HCT116 (cell line): ENCODE measurements around the gene AAK1. TPM values are rescaled to one million over a fixed set of nuclear protein-coding genes. Genes with fewer than 3 reads are reported as not detected.

Experiments used
- ATAC-seq: fragments of 200-7000 bp; cut with Tn5 transposase; 2 replicates; pipeline ENCODE4 v1.9.1; 2020; ENCODE audit warnings: mild to moderate bottlenecking, moderate library complexity
- BruUV-seq: library from RNA; stranded (reverse); fragments of 400-500 nt; replicated peaks from 2 replicates; lab custom pipeline; 2021; lab: Mats Ljungman, UMichigan
- CTCF ChIA-PET: fragments of 300-600 bp; sonication (Branson Sonifier 250); formaldehyde crosslinking; loops from one replicate; lab custom pipeline; 2021; ENCODE audit warnings: antibody characterized with exemption; lab: Charles Lee
- POLR2A ChIA-PET: fragments of 300-600, 350-600 bp; sonication (Branson Sonifier 250); formaldehyde crosslinking; loops from one replicate; lab custom pipeline; 2021; ENCODE audit warnings: antibody characterized with exemption; lab: Charles Lee
- RAD21 ChIA-PET, 2 experiments: fragments of 300-600 bp; sonication (Branson Sonifier 250); formaldehyde crosslinking; loops; one replicate each; lab custom pipeline; 2023; ENCODE audit warnings: low total read pairs in 2 of 2; ENCODE audit not compliant: uncharacterized antibody in 2 of 2, unreplicated experiment in 2 of 2, low non-redundant PET in 1 of 2; lab: Charles Lee
- DNase-seq: peaks from one replicate; pipeline ENCODE4 v3.0.0-alpha.2; 2010; ENCODE audit warnings: low read depth, low spot score
- H2AFZ ChIP-seq: fragments of 200-600 bp; shearing (Covaris generic), sonication (generic); 2 replicates; pipeline ENCODE4 v1.6.1; 2017; ENCODE audit warnings: low read depth, mixed run types, mixed read lengths, antibody characterized with exemption, low read length; ENCODE audit not compliant: poor library complexity, severe bottlenecking
- H3K27ac ChIP-seq: 2 replicates; pipeline ENCODE4 v1.5.1; 2012; ENCODE audit warnings: low read depth, low read length
- H3K27me3 ChIP-seq: fragments of 200-600 bp; sonication (generic); 2 replicates; pipeline ENCODE4 v1.6.1; 2016; ENCODE audit warnings: mixed run types, low read length, mixed read lengths; ENCODE audit not compliant: insufficient read depth
- H3K36me3 ChIP-seq, 2 experiments: fragments of 200-500 bp in 1 of 2; fragments of 200-600 bp in 1 of 2; sonication (Bioruptor generic) in 1 of 2; sonication (generic) in 1 of 2; 2 replicates each; pipeline versions ENCODE4 v1.5.1 to v1.6.1; 2014 to 2016; ENCODE audit warnings: low read length in 2 of 2, inconsistent platforms in 1 of 2, mixed read lengths in 1 of 2, mixed run types in 1 of 2; ENCODE audit not compliant: insufficient read depth in 2 of 2, control insufficient read depth in 1 of 2
- H3K4me1 ChIP-seq, 2 experiments: fragments of 200-600 bp in 1 of 2; sonication (generic) in 1 of 2; 2 replicates each; pipeline versions ENCODE4 v1.5.1 to v1.6.1; 2012 to 2017; ENCODE audit warnings: low read length in 2 of 2, inconsistent platforms in 1 of 2, mild to moderate bottlenecking in 1 of 2, mixed read lengths in 1 of 2, mixed run types in 1 of 2, moderate library complexity in 1 of 2; ENCODE audit not compliant: insufficient read depth in 2 of 2, control insufficient read depth in 1 of 2
- H3K4me2 ChIP-seq: fragments of 200-600 bp; sonication (generic); 2 replicates; pipeline ENCODE4 v1.6.1; 2017; ENCODE audit warnings: mixed run types, low read length, mixed read lengths
- H3K4me3 ChIP-seq, 2 experiments: fragments of 200-600 bp in 1 of 2; sonication (generic) in 1 of 2; replicated peaks in 1 of 2; 2 replicates each; pipeline ENCODE4 v1.5.1; 2011 to 2016; ENCODE audit warnings: low read length in 2 of 2, control low read depth in 1 of 2, low read depth in 1 of 2, mild to moderate bottlenecking in 1 of 2, mixed read lengths in 1 of 2, mixed run types in 1 of 2
- H3K79me2 ChIP-seq: fragments of 200-600 bp; sonication (generic); 2 replicates; pipeline ENCODE4 v1.6.1; 2017; ENCODE audit warnings: mild to moderate bottlenecking, mixed run types, low read length, moderate library complexity, mixed read lengths; ENCODE audit not compliant: insufficient read depth
- H3K9ac ChIP-seq: fragments of 200-600 bp; sonication (generic); 2 replicates; pipeline ENCODE4 v1.6.1; 2016; ENCODE audit warnings: low read length, mixed read lengths
- H3K9me2 ChIP-seq: fragments of 200-600 bp; sonication (generic), shearing (Covaris generic); 2 replicates; pipeline ENCODE4 v1.6.1; 2017; ENCODE audit warnings: mixed run types, mild to moderate bottlenecking, moderate library complexity; ENCODE audit not compliant: insufficient read depth
- H3K9me3 ChIP-seq, 2 experiments: fragments of 200-500 bp in 1 of 2; fragments of 200-600 bp in 1 of 2; sonication (Bioruptor generic) in 1 of 2; sonication (generic) in 1 of 2; 2 replicates each; pipeline ENCODE4 v1.6.1; 2014 to 2017; ENCODE audit warnings: low read length in 2 of 2, mixed read lengths in 2 of 2, inconsistent platforms in 1 of 2, low read depth in 1 of 2, mild to moderate bottlenecking in 1 of 2, mixed run types in 1 of 2, moderate library complexity in 1 of 2; ENCODE audit not compliant: control insufficient read depth in 1 of 2, insufficient read depth in 1 of 2
- H4K20me1 ChIP-seq: fragments of 200-600 bp; sonication (generic), shearing (Covaris generic); 2 replicates; pipeline ENCODE4 v1.6.1; 2017; ENCODE audit warnings: mixed run types, mild to moderate bottlenecking, moderate library complexity; ENCODE audit not compliant: insufficient read depth
- CEBPB ChIP-seq: IDR thresholded peaks from 2 replicates; pipeline ENCODE4 v1.6.1; 2012; ENCODE audit warnings: low read depth
- EGR1 ChIP-seq: IDR thresholded peaks from 2 replicates; pipeline ENCODE4 v1.6.1; 2012; ENCODE audit warnings: low read depth
- intact Hi-C: fragments of 100-400 bp; cut with micrococcal nuclease; formaldehyde crosslinking; loops from 2 replicates; pipeline ENCODE4 v1.10.0; 2022
- total RNA-seq: library from RNA; stranded (reverse); gene quantifications from one replicate; pipeline ENCODE4 v1.2.1, GENCODE V29; 2021; ENCODE audit not compliant: unreplicated experiment
- TF ChIP-seq, protein P1 (sequence below): IDR thresholded peaks from 2 replicates; pipeline ENCODE4 v1.6.1; 2012; ENCODE audit warnings: low read depth

AAK1 gene
- total RNA-seq, 1 experiment from 2014 or later = 32.0 TPM

DNA sequence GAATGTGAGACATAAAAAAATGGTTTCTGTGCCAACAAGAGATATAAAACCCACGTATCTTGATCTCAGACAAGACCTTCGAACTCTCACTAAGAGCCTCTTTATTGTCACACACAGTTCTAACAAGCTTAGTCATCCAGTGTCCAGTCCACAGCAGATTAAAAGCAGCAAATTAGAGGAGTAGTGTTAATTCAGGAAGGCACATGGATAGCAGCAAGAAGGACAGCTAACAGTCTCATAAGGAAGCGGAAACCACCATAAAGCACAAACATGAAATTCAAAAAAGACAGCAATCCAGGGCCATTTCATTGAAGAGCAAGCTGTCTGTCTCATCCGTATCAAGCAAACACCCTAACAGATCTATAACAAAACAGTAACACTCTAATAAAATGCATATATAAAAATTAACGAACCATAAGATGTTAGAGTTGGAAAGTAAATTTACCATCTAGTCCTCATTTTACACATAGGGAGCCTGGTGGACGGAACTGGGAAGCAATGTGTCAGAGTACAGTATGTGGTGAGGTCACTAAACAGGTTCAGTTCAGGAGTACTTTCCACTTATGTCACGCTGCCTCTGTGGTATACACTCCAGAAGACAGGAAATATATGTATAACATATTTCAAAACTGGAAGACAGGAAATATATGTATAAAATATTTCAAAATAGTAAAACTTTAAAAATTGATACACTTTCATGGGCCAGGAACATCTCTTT, 18.3 kb downstream of the AAK1 start:
- ChIA-PET RAD21 (no interaction called here), CTCF (no interaction called here)
- no peak for ATAC-seq

More for the DNA sequence above, 18.3 kb downstream of the AAK1 start:
- BruUV-seq = no TSS peak
- no peak for DNase-seq
- Histone ChIP-seq H3K9me3 (no peaks in the 10 kb centered on the region), H3K27ac (no peak overlapping the region), H3K79me2 (no peaks in the 10 kb centered on the region), H3K4me3 (no peak overlapping the region), H3K4me2 (no peak overlapping the region), H3K36me3 (no peaks in the 10 kb centered on the region), H3K9me2 (no peaks in the 10 kb centered on the region), H3K27me3 (no peaks in the 10 kb centered on the region), H4K20me1 (no peaks in the 10 kb centered on the region), H3K4me1 (peaks cover 0 to 9% of the 10 kb centered on the region in 2 experiments; a peak in 2 of 4 replicates), H2AFZ (no peak overlapping the region)
- intact Hi-C loops = no loop called here
- POLR2A ChIA-PET = no interaction called here
- TF ChIP-seq, protein P1, sequence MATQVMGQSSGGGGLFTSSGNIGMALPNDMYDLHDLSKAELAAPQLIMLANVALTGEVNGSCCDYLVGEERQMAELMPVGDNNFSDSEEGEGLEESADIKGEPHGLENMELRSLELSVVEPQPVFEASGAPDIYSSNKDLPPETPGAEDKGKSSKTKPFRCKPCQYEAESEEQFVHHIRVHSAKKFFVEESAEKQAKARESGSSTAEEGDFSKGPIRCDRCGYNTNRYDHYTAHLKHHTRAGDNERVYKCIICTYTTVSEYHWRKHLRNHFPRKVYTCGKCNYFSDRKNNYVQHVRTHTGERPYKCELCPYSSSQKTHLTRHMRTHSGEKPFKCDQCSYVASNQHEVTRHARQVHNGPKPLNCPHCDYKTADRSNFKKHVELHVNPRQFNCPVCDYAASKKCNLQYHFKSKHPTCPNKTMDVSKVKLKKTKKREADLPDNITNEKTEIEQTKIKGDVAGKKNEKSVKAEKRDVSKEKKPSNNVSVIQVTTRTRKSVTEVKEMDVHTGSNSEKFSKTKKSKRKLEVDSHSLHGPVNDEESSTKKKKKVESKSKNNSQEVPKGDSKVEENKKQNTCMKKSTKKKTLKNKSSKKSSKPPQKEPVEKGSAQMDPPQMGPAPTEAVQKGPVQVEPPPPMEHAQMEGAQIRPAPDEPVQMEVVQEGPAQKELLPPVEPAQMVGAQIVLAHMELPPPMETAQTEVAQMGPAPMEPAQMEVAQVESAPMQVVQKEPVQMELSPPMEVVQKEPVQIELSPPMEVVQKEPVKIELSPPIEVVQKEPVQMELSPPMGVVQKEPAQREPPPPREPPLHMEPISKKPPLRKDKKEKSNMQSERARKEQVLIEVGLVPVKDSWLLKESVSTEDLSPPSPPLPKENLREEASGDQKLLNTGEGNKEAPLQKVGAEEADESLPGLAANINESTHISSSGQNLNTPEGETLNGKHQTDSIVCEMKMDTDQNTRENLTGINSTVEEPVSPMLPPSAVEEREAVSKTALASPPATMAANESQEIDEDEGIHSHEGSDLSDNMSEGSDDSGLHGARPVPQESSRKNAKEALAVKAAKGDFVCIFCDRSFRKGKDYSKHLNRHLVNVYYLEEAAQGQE = no peak
- TF ChIP-seq EGR1 = no peak
- no peak for TF ChIP-seq CEBPB
- TF ChIP-seq, all 23 proteins: peak for 0
- H3K9ac ChIP-seq = no peak overlapping the region
